Measurements from ENCODE around the gene SCLY.

DNA sequence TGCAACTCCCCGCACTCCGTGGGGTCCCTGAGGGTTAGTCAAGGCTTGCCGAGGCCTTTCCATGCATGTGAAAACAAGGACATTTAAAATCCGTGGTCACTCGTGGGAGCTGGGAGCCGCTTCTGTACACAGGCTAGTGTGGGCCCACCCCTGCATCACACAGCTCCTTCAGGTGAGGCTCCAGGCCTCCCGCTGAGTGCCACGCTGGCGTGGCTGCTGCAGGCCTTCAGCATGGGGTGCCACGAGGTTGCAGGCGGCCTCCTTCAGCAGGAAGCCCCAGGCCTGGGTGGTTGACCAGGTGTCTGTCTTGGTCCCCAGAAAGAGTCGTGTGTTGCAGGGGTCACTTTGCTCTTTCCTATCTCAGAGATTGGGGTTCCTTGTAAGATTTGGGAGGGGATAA lies 84.2 kb downstream of the SCLY start:
- TF ChIP-seq, protein P1, sequence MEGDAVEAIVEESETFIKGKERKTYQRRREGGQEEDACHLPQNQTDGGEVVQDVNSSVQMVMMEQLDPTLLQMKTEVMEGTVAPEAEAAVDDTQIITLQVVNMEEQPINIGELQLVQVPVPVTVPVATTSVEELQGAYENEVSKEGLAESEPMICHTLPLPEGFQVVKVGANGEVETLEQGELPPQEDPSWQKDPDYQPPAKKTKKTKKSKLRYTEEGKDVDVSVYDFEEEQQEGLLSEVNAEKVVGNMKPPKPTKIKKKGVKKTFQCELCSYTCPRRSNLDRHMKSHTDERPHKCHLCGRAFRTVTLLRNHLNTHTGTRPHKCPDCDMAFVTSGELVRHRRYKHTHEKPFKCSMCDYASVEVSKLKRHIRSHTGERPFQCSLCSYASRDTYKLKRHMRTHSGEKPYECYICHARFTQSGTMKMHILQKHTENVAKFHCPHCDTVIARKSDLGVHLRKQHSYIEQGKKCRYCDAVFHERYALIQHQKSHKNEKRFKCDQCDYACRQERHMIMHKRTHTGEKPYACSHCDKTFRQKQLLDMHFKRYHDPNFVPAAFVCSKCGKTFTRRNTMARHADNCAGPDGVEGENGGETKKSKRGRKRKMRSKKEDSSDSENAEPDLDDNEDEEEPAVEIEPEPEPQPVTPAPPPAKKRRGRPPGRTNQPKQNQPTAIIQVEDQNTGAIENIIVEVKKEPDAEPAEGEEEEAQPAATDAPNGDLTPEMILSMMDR (IDR thresholded peaks at IDR 0.05 in 8 of 11, conservative IDR thresholded peaks at IDR 0.05 in 3 of 11), result no peak
- no peak for TF ChIP-seq POLR2A (IDR thresholded peaks at IDR 0.05)
- TF ChIP-seq POLR2AphosphoS5 (IDR thresholded peaks at IDR 0.05), result no peak

Data from spleen (tissue), 7 donors.